LHCN-M2 (cell line): ENCODE data around the gene CPB1. TPM values are rescaled to one million over a fixed set of nuclear protein-coding genes. Genes with fewer than 3 reads are reported as not detected.

ENCODE experiments used
- DNase-seq: peaks from one replicate; pipeline ENCODE4 v3.0.0-alpha.2; 2012; ENCODE audit warnings: low read depth
- total RNA-seq: library from RNA; depleted of rRNA; stranded (reverse); fragments of >200 nt; gene quantifications from 2 replicates; pipeline ENCODE4 v1.2.3, GENCODE V29; 2014; rRNA removed

Gene CPB1
- total RNA-seq, 1 experiment from 2014 or later = not detected

- peak; percentile 42 for DNase-seq
These were observed 53.7 kb downstream of the CPB1 start for GRCh38 chr3:148881286-148881685.

DNA sequence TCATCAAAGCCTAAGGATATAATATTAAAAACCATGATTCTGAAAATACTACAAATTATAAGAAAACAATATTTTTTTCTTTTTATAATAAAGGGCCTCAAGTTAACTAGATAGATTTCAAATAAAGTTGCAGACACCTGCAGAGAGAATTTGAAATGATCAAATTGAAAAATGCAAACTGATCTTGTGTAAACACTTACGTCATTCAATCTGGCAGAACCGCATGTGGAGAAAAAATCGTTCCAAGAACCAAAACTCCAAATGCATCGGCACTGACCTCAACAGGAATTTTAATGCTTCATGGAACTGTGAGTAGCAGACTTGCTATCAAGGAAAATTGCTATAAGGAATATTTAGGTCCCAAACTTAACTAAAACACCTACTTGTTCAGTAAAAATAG lies 54.7 kb downstream of the CPB1 start:
- DNase-seq = peak; percentile 68

- no peak for DNase-seq
These were observed 55.6 kb downstream of the CPB1 start for GRCh38 chr3:148883163-148883562.

DNA sequence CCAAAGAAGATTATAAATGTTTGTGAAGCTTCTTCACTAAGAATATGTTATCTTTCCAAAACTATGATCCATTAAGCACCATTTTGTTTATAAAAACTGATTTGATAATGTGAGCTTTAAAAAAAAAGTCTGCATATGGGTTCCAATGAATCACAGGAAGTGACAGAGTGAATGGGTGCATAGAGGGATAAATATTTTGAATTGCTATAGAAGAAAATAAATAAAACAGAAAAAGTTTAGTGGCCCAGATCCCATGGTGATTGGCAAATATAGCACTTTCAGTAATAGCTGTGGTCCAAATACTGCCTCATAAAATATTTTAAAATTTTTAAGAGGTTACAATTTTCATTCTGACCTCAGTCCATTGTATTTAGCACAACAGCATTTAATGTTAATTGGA lies 56.6 kb downstream of the CPB1 start:
- DNase-seq = peak; percentile 34

DNA sequence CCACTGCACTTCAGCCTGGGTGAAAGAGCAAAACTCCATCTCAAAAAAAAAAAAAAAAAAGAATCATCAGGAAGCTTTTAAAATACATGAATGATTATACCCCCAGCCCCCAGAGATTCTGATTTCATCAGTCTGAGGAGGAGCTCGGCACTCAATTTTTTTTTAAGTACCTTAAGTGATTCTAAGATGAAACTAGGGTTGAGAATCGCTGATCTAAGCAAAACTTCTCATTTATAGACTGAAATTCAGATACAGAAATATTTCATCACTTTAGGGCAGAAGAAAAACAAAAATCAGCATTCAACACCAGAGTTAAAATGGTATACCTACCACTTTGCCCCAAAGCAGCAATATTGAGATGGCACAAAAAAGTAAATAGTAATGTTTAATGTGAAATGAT lies 62.2 kb downstream of the CPB1 start:
- DNase-seq = no peak

DNA sequence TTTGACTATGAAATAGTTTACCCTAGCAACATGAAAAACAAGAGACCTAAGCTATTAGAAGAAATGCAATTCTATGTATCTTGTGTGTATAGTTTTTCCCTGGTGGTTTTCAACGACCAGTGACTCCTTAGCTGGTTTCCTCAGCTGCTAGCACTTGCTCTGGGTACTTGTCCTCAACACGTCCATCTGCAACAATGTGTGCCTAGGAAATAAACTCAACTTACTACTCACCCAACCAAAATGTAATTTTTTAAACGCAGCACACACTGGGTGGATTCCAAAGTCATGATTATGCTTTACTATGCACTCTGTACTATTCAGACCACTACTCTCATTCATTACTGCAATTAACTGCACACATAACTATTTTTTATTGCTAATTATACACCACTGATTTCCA lies 68.5 kb downstream of the CPB1 start:
- no peak for DNase-seq

DNA sequence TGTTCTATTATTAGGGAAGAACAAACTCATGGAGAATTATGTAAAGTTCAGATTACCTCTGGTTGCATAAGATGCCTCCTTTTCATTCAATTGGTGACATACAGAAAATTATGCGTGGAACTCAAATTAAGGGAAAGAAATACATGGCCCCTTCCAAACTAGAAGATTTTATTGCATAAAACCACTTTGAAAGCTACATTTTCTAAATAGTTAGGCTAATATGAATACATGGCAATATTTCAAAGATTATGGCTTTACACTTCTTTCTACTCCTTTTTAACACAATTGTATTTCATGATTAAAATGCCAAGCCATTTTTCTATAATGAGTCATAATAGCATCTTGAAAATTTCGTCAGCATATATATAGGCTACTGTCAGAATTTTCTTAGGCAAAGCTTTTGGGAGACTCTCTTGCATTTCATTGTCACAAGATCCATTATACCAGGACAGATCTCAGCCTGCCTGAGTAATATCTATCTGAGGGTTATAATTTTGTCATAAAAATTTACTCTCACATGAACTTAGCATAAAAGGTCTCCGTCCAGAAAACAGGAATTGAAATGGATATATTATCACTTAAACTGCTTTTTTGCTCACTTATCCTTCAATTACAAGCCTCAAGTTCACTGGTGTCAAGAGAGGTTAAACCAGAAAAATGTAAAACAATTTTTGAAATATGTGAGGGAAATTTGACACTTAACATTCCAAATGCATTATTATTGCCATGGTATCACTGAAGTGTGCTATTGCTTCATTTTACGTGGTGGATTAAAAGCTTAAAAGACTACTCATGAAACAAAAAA lies 74.6 kb downstream of the CPB1 start:
- peak; percentile 86 for DNase-seq

DNA sequence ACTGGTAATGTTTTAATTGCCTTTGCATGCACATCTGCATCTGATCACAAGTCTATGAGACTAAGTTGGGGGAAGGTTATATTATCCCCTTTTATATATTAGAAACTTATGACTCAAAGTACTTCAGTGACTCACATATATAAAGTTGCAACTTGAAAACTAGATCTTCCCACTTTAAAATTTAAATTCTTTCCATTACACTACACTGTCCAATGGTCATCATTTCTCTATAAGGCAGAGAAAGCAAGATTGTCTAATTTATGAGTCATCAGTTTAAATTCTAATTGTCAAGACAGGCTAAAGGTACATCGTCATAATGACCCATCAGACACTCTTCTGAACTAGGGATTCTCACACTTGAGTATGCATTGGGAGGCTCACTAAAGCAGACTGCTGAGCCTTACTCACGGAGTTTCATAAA lies 75.4 kb downstream of the CPB1 start:
- peak; percentile 62 for DNase-seq

GRCh38 chr3:148903941-148904340 lies 76.3 kb downstream of the CPB1 start:
- DNase-seq = no peak

DNA sequence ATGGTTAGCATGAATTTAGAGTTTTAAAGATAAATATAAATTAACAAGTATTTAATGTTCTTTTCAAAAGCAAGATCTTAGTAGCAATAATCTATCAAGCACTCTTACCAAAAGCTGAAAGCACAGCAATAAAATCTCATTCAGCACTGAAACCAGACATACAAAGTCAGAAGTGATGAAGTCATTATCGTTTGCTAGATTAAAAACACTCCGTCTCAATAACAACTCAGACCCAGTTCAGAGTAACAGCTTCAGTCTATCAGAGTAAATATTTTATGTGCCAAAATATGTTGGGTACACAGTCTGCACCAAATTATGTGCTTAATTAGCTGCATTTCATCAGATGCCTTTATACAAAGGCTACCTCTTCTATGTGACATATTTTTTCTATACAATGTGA lies 79.1 kb downstream of the CPB1 start:
- no peak for DNase-seq

Other genes starting within 250 kb of the CPB1 start
- 5.1 and 6.4 TPM in 2 replicates for gene AGTR1, start 129.9 kb upstream of the CPB1 start, total RNA-seq
- 1.3 and 1.9 TPM in 2 replicates for gene CPA3, start 37.5 kb downstream of the CPB1 start, total RNA-seq
- gene GYG1, start 163.7 kb downstream of the CPB1 start, total RNA-seq = 20.2 and 35.2 TPM in 2 replicates